Neural cell (in vitro differentiated cells): ENCODE measurements around the gene ADGB.

Experiments
- EP300 ChIP-seq: fragments of 450-650 bp; conservative IDR thresholded peaks from 2 replicates; pipeline ENCODE4 v1.6.1; 2014; ENCODE audit warnings: antibody characterized with exemption, mild to moderate bottlenecking, moderate library complexity; ENCODE audit not compliant: poor library complexity, severe bottlenecking
- MXI1 ChIP-seq: fragments of 450-650 bp; conservative IDR thresholded peaks from 2 replicates; pipeline ENCODE4 v1.6.1; 2014; ENCODE audit warnings: antibody characterized with exemption, mild to moderate bottlenecking; ENCODE audit not compliant: poor library complexity, severe bottlenecking
- TAF1 ChIP-seq: IDR thresholded peaks from 2 replicates; pipeline ENCODE4 v1.6.1; 2012; ENCODE audit warnings: low read depth
- TF ChIP-seq, protein P1 (sequence below): fragments of 450-650 bp; IDR thresholded peaks from 2 replicates; pipeline ENCODE4 v1.5.1; 2014; ENCODE audit warnings: antibody characterized with exemption, mild to moderate bottlenecking, moderate library complexity; ENCODE audit not compliant: poor library complexity, severe bottlenecking
- TF ChIP-seq, protein P2 (sequence below): IDR thresholded peaks from 2 replicates; pipeline ENCODE4 v1.6.1; 2012; ENCODE audit warnings: borderline replicate concordance

DNA sequence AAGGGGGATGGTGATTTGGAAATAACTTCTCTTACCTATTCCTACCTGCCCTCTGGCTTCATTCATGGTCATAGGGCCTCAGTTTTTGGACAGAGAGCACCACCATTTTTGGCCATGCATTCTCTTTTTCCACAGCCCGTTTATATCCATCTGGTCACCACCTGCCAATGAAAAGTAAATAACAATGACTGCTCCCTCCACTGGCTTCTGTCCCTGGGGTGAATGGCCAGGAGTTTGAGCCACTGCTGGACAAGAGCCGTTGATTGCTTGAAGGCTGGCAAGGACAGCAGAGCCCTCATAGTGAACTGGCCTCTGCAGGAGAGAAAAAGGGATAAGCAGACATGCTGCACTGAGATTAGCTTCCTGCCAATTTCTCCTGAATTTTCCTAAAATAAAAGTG lies 261.8 kb downstream of the ADGB start:
- TF ChIP-seq, protein P1, sequence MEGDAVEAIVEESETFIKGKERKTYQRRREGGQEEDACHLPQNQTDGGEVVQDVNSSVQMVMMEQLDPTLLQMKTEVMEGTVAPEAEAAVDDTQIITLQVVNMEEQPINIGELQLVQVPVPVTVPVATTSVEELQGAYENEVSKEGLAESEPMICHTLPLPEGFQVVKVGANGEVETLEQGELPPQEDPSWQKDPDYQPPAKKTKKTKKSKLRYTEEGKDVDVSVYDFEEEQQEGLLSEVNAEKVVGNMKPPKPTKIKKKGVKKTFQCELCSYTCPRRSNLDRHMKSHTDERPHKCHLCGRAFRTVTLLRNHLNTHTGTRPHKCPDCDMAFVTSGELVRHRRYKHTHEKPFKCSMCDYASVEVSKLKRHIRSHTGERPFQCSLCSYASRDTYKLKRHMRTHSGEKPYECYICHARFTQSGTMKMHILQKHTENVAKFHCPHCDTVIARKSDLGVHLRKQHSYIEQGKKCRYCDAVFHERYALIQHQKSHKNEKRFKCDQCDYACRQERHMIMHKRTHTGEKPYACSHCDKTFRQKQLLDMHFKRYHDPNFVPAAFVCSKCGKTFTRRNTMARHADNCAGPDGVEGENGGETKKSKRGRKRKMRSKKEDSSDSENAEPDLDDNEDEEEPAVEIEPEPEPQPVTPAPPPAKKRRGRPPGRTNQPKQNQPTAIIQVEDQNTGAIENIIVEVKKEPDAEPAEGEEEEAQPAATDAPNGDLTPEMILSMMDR: no peak
- TF ChIP-seq EP300 (no peak), MXI1 (no peak), TAF1 (no peak)
- TF ChIP-seq, protein P2, sequence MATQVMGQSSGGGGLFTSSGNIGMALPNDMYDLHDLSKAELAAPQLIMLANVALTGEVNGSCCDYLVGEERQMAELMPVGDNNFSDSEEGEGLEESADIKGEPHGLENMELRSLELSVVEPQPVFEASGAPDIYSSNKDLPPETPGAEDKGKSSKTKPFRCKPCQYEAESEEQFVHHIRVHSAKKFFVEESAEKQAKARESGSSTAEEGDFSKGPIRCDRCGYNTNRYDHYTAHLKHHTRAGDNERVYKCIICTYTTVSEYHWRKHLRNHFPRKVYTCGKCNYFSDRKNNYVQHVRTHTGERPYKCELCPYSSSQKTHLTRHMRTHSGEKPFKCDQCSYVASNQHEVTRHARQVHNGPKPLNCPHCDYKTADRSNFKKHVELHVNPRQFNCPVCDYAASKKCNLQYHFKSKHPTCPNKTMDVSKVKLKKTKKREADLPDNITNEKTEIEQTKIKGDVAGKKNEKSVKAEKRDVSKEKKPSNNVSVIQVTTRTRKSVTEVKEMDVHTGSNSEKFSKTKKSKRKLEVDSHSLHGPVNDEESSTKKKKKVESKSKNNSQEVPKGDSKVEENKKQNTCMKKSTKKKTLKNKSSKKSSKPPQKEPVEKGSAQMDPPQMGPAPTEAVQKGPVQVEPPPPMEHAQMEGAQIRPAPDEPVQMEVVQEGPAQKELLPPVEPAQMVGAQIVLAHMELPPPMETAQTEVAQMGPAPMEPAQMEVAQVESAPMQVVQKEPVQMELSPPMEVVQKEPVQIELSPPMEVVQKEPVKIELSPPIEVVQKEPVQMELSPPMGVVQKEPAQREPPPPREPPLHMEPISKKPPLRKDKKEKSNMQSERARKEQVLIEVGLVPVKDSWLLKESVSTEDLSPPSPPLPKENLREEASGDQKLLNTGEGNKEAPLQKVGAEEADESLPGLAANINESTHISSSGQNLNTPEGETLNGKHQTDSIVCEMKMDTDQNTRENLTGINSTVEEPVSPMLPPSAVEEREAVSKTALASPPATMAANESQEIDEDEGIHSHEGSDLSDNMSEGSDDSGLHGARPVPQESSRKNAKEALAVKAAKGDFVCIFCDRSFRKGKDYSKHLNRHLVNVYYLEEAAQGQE: no peak
